GM18951 (cell line): ENCODE data around the gene XIRP1.

Experiments used
- POLR2A ChIP-seq: IDR thresholded peaks from 4 replicates; pipeline ENCODE4 v1.6.1; 2011; ENCODE audit warnings: mild to moderate bottlenecking; ENCODE audit not compliant: insufficient read length, insufficient read depth; ENCODE audit errors: extremely low read depth
- in situ Hi-C: fragments of 300-500 bp; cut with MboI; formaldehyde crosslinking; loops from one replicate; pipeline ENCODE4 v1.12.0; 2022; ENCODE audit warnings: low sequenced_read_pairs, mixed read lengths, inconsistent platforms; ENCODE audit not compliant: unreplicated experiment

Gene XIRP1

DNA sequence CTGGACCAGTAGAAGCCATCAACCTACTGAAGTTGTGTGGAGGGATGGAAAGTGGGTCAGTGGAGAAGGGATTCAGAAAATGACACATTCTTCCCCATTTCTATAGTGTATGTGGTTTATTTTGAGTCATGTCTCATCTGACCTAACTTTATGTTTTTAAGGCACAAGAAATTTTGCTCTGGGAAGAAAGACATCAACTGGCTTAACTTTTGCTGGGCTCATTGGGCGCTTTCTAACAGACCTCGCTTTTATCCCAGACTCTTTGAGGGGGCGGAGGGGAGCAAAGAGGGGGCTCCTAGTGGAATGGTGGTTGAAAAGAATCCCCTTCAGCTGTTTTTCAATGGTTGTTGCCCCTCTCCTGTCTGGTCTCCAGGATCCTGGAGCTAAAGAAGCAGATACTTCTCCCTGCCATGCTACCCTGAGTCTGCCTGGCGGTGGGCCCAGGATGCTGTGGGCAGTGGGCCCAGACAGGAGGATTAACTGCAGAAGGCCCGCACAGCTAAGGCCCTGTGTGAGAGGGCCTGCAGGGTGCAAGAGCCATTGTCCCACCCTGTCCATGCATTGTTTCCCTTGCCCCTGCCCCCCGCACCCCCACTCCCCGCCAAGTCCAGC, 53.5 kb downstream of the XIRP1 start:
- in situ Hi-C loops = no loop called here
- TF ChIP-seq POLR2A = no peak

DNA sequence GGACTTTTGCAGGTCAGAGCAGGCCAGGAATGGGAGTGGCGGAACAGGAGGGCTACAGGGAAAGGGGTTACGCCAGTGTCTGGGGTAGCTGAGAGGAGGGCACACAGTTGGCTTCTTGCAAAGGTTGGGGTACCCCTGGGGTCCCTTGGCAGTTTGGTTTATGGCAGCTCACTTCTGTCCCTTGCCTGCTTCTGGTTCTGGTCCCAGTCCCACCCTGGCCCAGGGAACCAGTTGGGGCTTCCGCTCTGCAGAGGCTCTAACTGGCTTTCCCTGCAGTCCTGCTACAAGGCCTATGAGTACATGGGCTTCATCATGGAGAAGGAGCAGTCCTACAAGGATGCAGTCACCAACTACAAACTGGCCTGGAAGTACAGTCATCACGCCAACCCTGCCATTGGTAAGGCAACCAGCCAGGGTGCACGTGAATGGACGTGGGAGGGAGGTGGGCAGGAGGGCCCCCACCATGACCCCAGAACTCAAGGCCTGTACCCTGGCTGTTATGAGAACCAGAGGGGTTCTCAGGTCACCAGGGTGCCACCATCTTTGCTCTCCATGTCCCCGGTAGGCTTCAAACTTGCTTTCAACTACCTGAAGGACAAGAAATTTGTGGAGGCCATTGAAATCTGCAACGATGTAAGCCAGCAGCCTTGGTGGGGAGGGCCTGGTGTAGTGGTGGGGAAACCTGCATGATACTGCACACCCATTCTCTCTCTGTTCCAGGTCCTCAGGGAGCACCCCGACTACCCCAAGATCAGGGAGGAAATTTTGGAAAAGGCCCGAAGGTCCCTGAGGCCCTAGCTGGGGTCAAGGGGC, 54.2 kb downstream of the XIRP1 start:
- in situ Hi-C loops = no loop called here
- TF ChIP-seq POLR2A = no peak

DNA sequence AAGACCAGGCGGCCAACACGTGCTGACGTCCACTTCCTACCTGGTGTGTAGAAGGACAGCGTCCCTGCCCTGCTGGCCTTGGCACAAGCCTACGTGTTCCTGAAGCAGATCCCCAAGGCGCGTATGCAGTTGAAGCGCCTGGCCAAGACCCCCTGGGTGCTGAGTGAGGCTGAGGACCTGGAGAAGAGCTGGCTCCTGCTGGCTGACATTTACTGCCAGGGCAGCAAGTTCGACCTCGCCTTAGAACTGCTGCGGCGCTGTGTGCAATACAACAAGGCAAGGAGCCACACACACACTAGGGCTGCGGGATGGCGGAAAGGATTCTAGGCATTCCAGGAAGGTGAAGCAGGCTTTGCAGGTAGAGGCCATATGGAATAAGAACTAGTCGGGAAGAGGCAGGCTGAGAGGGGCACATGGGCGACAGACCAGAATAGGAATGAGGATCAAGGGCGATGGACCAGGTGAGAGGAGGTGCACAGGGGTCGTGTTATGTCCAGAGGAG, 54.9 kb downstream of the XIRP1 start:
- in situ Hi-C loops = no loop called here
- TF ChIP-seq POLR2A = no peak

DNA sequence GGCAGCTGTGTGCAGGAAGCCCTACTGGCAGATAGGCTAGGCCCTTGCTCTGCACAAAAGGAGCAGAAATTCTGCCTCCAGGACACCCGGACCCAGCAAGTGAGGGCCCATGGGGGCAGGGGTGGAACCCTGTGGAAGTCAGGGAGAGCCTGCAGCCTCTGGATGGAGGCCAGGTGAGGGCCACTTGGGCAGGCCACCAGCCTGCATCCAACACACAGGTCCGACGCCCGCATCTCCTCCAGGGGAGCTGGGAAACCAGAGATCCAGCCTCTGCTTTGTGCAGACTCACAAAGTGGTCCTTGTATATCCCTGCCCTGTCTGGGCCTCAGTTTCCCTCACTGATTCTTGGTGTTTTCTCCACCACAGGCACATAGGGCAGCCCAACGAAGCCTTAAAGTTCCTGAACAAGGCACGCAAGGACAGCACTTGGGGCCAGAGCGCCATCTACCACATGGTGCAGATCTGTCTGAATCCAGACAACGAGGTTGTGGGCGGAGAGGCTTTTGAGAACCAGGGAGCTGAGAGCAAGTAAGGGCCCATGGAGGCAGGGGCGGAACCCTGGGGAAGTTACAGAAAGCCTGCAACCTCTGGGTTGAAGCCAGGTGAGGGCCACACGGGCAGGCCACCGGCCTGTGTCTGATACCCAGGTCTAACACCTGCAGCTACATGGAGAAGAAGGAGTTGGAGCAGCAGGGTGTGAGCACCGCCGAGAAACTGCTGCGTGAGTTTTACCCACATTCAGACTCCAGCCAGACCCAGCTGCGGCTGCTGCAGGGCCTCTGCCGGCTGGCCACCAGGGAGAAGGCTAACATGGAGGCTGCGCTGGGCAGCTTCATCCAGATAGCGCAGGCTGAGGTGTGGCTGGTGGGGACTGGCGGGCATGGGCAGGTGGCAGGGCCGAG, 55.6 kb downstream of the XIRP1 start:
- no peak for TF ChIP-seq POLR2A
- in situ Hi-C loops = no loop called here

DNA sequence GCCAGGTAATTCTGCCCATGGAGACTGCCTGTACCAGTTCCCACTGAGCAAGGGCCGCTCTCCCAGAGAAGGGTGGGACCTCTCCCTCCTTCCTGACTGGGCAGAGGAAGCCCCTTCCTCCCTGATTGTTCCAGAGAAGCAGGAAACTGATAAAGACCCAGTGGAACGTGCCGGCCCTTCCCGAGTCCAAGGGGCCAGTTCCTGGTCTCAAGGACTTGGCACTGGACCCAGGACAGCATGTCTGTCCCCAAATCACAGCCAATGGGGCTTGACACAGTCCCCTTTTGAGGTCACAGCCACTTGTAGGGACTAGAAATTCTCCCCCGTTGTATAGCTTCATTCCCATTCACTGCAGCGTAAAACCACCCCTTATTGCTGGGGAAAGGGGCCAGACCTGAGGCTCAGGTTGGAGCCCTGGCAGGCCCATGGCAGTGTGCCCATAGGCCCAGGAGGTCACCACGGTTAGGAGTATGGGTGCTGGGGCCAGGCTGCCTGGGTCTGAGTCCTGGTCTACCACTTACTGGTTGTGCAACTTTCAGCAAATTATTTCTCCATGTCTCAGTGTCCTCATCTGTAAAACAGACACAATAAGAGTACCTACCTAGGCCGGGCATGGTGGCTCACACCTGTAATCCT, 57.1 kb downstream of the XIRP1 start:
- no peak for TF ChIP-seq POLR2A
- in situ Hi-C loops = no loop called here

DNA sequence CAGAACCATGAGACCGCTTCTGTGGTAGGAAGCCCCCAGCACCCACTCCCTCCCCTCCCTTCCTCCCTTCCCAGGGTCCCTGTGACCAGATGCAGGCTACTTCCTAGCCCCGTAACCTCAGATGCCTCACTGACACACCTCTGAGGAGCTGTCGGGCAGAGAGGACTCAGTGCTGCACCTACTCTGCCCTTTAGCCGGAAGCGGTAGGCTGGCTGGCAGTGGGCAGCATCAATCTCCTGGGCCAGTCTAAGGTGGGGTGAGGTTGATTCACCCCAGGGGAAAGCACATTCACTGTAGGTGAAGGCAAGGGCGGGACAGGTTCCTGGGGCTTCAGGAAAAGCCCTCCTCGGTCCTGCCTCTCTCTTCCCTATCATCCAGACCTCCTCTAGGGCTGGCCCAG, 58.1 kb downstream of the XIRP1 start:
- in situ Hi-C loops = no loop called here

DNA sequence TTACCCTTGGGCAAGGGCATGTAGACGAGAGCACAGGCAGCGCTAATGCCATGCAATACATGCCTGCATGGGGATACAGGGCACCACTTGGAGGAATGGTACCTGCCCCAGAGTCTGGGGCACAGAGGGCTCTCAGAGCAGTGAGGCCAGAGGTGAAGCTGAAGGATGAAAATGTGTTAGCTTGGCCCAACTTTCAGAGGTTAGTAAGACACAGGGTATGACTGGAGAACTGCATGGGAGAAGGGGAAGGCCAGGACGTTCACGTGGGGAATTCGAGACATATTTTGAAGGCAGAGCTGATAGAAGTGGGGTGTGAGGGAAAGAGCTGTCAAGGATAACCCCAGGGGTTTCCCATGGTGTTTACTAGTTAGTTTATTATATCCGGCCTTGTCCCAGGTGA, 58.6 kb downstream of the XIRP1 start:
- TF ChIP-seq POLR2A = no peak
- in situ Hi-C loops = no loop called here

More for the DNA sequence above, 58.1 kb downstream of the XIRP1 start:
- no peak for TF ChIP-seq POLR2A
